HepG2 (cell line): ENCODE data around the gene GATA1.

Source experiments
- BHLHE40 ChIP-seq: IDR thresholded peaks from 2 replicates; pipeline ENCODE4 v1.6.1; 2011; ENCODE audit warnings: low read length, improper control_type of control experiment
- CTCF ChIP-seq: sonication (generic); formaldehyde crosslinking; IDR thresholded peaks from 2 replicates; pipeline ENCODE4 v1.5.0; 2020; ENCODE audit warnings: mild to moderate bottlenecking, missing genetic modification reagents, moderate library complexity
- FOXC1 ChIP-seq: sonication (generic); formaldehyde crosslinking; IDR thresholded peaks from 2 replicates; pipeline ENCODE4 v1.8.0; 2022; ENCODE audit warnings: mild to moderate bottlenecking, missing genetic modification reagents, borderline replicate concordance
- KDM1A ChIP-seq: IDR thresholded peaks from 2 replicates; pipeline ENCODE4 v1.6.1; 2016; ENCODE audit warnings: missing compliant biosample characterization
- NFKB2 ChIP-seq: sonication (generic); formaldehyde crosslinking; IDR thresholded peaks from 2 replicates; pipeline ENCODE4 v1.4.0; 2020; ENCODE audit warnings: missing genetic modification reagents, borderline replicate concordance
- POLR2A ChIP-seq, 2 experiments: IDR thresholded peaks; 2 replicates each; pipeline ENCODE4 v1.6.1; 2011; ENCODE audit warnings: low read depth in 2 of 2, low read length in 2 of 2, mild to moderate bottlenecking in 1 of 2, moderate library complexity in 1 of 2; ENCODE audit not compliant: insufficient read depth in 1 of 2
- POLR2AphosphoS2 ChIP-seq: IDR thresholded peaks from 2 replicates; pipeline ENCODE4 v1.6.1; 2011; ENCODE audit warnings: low read depth, low read length, improper control_type of control experiment
- ZNF326 ChIP-seq: sonication (generic); formaldehyde crosslinking; IDR thresholded peaks from 2 replicates; pipeline ENCODE4 v1.4.0; 2020; ENCODE audit warnings: missing genetic modification reagents, borderline replicate concordance
- ZNF766 ChIP-seq: sonication (generic); formaldehyde crosslinking; IDR thresholded peaks from 2 replicates; pipeline ENCODE4 v1.5.0; 2020; ENCODE audit warnings: missing genetic modification reagents, borderline replicate concordance
- TF ChIP-seq, protein P1 (sequence below): sonication (generic); formaldehyde crosslinking; IDR thresholded peaks from 2 replicates; pipeline ENCODE4 v1.4.0; 2020; ENCODE audit warnings: missing genetic modification reagents, borderline replicate concordance

DNA sequence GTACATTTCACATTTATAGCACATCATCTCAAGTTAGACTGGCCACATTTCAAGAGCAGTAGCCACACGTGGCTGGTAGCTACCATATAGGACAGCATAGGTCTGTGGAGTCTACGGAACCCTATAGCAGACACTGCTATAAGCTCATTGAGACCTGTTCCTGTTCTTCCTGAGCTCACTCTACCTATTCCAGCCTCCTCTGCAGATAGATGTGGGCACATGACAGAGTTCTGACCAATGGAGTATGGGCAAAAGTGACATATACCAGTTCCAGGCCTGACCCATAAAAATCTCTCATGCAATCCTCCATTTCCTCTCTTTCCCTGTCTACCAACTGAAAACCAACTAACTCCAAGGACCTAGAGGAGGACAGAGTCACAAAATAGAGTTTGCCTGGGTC is 11.9 kb downstream of the GATA1 start:
- TF ChIP-seq BHLHE40: no peak
- no peak for TF ChIP-seq CTCF
- no peak for TF ChIP-seq NFKB2 (CRISPR knock-in tag)
- TF ChIP-seq FOXC1 (CRISPR knock-in tag): no peak
- no peak for TF ChIP-seq POLR2A (IDR thresholded peaks at IDR 0.05; ENCODE audit: insufficient read depth in 1 of 2, low read depth in 2 of 2, low read length in 2 of 2)
- TF ChIP-seq, protein P1, sequence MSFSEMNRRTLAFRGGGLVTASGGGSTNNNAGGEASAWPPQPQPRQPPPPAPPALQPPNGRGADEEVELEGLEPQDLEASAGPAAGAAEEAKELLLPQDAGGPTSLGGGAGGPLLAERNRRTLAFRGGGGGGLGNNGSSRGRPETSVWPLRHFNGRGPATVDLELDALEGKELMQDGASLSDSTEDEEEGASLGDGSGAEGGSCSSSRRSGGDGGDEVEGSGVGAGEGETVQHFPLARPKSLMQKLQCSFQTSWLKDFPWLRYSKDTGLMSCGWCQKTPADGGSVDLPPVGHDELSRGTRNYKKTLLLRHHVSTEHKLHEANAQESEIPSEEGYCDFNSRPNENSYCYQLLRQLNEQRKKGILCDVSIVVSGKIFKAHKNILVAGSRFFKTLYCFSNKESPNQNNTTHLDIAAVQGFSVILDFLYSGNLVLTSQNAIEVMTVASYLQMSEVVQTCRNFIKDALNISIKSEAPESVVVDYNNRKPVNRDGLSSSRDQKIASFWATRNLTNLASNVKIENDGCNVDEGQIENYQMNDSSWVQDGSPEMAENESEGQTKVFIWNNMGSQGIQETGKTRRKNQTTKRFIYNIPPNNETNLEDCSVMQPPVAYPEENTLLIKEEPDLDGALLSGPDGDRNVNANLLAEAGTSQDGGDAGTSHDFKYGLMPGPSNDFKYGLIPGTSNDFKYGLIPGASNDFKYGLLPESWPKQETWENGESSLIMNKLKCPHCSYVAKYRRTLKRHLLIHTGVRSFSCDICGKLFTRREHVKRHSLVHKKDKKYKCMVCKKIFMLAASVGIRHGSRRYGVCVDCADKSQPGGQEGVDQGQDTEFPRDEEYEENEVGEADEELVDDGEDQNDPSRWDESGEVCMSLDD: no peak
- no peak for TF ChIP-seq ZNF766
- TF ChIP-seq KDM1A (CRISPR knock-in tag): no peak
- no peak for TF ChIP-seq POLR2AphosphoS2
- no peak for TF ChIP-seq ZNF326 (CRISPR knock-in tag)
